Thoracic aorta (tissue), 2 donors: ENCODE results near the gene MCFD2. TPM values are rescaled to one million over a fixed set of nuclear protein-coding genes. Genes with fewer than 3 reads are reported as not detected.
A peak's percentile ranks its signal among the peaks of the same experiment; 100 is the strongest.

Experiments
- ATAC-seq: fragments of 150-250 bp; one replicate; pipeline ENCODE4 v1.8.0; 2017; ENCODE audit warnings: low read depth; ENCODE audit not compliant: insufficient number of reproducible peaks, low FRiP score
- DNase-seq: peaks from one replicate; pipeline ENCODE4 v3.0.0-alpha.2; 2020; ENCODE audit warnings: low spot score
- H3K27ac ChIP-seq, 2 donors: fragments of 200-600 bp; sonication (generic); 1 replicate in 1 of 2; 2 replicates in 1 of 2; pipeline ENCODE4 v1.5.1; 2016; ENCODE audit warnings: mild to moderate bottlenecking in 2 of 2, moderate library complexity in 2 of 2
- H3K27me3 ChIP-seq: fragments of 200-600 bp; sonication (generic); replicated peaks from 2 replicates; pipeline ENCODE4 v1.6.0; 2016; ENCODE audit warnings: mild to moderate bottlenecking; ENCODE audit not compliant: insufficient read depth
- H3K36me3 ChIP-seq: fragments of 200-600 bp; sonication (generic); one replicate; pipeline ENCODE4 v1.5.1; 2016
- H3K4me1 ChIP-seq, 2 donors: fragments of 200-600 bp; sonication (generic); 1 replicate in 1 of 2; 2 replicates in 1 of 2; pipeline versions ENCODE4 v1.5.1 to v1.6.0; 2016; ENCODE audit warnings: low read depth in 2 of 2, mild to moderate bottlenecking in 1 of 2; ENCODE audit not compliant: control insufficient read depth in 1 of 2
- H3K4me3 ChIP-seq: fragments of 200-600 bp; sonication (generic); 2 replicates; pipeline ENCODE4 v1.5.1; 2016; ENCODE audit warnings: mild to moderate bottlenecking
- H3K9me3 ChIP-seq: fragments of 200-600 bp; sonication (generic); 2 replicates; pipeline ENCODE4 v1.5.1; 2016
- CTCF ChIP-seq: fragments of 200-600 bp; sonication (generic); IDR thresholded peaks from one replicate; pipeline ENCODE4 v1.5.1; 2019; ENCODE audit warnings: antibody characterized with exemption
- total RNA-seq, 2 donors: library from RNA; depleted of rRNA; stranded (reverse); fragments of >200 nt; gene quantifications; one replicate each; pipeline versions ENCODE4 v1.1.0 to v1.2.3, GENCODE V29; 2016

MCFD2 gene
- total RNA-seq, 2 donors from 2014 or later: 79.9 to 127 TPM

DNA sequence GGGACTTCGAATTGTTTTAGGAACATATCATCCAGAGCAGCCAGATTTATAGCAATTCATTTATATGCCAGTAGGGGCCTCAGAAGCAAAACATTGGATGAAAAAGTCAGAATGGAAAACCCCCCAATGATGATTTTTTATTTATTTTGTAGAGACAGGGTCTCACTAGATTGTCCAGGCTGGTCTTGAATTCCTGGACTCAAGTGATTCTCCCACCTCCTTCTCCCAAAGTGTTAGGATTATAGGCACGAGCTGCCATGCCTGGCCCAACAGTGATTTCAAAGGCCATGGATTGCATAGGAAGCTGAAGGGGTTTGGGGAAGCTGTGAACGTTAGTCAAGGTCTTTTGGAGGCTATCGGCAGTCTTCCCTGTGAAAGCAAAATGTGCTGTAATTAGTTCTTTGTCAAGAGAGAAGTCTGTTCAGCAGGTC, 21.9 kb upstream of the MCFD2 start:
- Histone ChIP-seq H3K27ac (no peak overlapping the region), H3K4me3 (no peak overlapping the region), H3K4me1 (peaks cover 6 to 15% of the 10 kb centered on the region in 2 donors), H3K9me3 (no peaks in the 10 kb centered on the region), H3K36me3 (no peaks in the 10 kb centered on the region), H3K27me3 (no peaks in the 10 kb centered on the region)
- DNase-seq (no peak), ATAC-seq (no peak)
- peak; percentile 32 for TF ChIP-seq CTCF

GRCh38 chr2:46936566-46936965, 21.0 kb upstream of the MCFD2 start:
- DNase-seq (no peak), ATAC-seq (no peak)
- H3K9me3 ChIP-seq: no peaks in the 10 kb centered on the region
- H3K4me1 ChIP-seq: peaks cover 5 to 13% of the 10 kb centered on the region in 2 donors
- no peaks in the 10 kb centered on the region for H3K36me3 ChIP-seq
- H3K27ac ChIP-seq: no peak overlapping the region
- TF ChIP-seq CTCF: no peak
- H3K27me3 ChIP-seq: no peaks in the 10 kb centered on the region
- no peak overlapping the region for H3K4me3 ChIP-seq

DNA sequence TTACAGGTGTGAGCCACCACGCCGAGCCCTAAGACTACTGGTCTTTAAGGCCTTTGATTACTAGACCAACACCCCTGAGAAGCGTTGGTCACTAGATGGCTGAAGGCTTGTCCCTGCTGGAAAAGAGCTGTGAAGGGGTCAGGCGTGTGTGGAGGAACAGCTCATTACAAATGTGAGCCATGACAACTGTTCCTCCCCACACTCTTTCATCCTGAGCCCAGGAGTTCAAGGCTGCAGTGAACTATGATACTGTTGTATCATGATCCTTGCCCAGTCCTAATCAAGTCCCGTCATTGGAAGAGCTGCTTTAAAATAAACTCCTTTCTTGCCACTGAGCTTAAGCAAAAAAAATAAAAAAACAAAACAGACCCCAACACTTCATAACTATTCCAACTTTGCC, 19.5 kb upstream of the MCFD2 start:
- Histone ChIP-seq H3K4me1 (peaks cover 5 to 8% of the 10 kb centered on the region in 2 donors), H3K9me3 (no peaks in the 10 kb centered on the region)

DNA sequence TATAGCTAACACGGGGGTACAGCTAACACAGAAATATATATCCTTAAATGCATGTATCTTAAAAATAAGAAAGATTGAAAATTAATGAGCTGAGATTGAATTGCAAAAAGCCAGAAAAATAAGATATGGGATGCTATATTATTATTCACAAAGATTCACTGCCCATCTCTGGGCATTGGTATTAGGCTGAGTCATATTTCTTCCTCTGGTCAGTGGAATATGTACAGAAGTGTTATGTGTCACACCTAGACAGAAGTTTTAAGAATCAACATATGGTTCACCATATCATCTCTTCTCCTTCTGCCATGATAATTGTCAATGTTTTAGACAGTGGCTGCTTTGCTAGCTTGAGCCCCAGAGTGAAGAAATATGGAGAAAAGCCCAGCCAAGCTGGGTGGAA, 14.0 kb upstream of the MCFD2 start:
- no peaks in the 10 kb centered on the region for H3K4me1 ChIP-seq
- TF ChIP-seq CTCF: no peak
- DNase-seq (no peak), ATAC-seq (no peak)
- H3K36me3 ChIP-seq: no peaks in the 10 kb centered on the region
- H3K4me3 ChIP-seq: no peak overlapping the region
- H3K27me3 ChIP-seq: no peaks in the 10 kb centered on the region
- no peak overlapping the region for H3K27ac ChIP-seq
- H3K9me3 ChIP-seq: peaks cover 5% of the 10 kb centered on the region

More for the DNA sequence above, 19.5 kb upstream of the MCFD2 start:
- ATAC-seq (no peak), DNase-seq (no peak)
- H3K36me3 ChIP-seq: no peaks in the 10 kb centered on the region
- H3K27ac ChIP-seq: no peak overlapping the region
- no peak for TF ChIP-seq CTCF
- H3K4me3 ChIP-seq: no peak overlapping the region
- H3K27me3 ChIP-seq: no peaks in the 10 kb centered on the region

DNA sequence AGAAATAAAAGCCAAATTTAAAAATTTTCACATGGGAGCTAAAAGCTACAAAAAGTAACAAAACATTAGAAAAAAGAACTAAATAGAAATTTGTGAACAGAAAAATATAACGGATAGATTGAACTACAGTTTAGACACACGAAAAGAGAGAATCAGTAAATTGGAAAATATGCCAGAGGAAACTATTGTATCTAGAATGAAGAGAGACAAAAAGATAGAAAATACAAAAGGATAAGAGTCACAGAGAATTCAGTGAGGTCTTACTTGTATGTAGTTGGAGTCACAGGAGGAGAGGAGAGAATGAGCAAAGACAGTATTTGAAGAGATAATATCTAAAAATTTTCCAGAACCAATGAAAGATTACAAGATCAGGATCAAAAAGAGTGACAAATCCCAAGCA, 11.3 kb upstream of the MCFD2 start:
- Histone ChIP-seq H3K27me3 (no peaks in the 10 kb centered on the region), H3K4me3 (no peak overlapping the region), H3K27ac (no peak overlapping the region), H3K9me3 (peaks cover 5% of the 10 kb centered on the region), H3K36me3 (no peaks in the 10 kb centered on the region), H3K4me1 (no peaks in the 10 kb centered on the region)
- ATAC-seq (no peak), DNase-seq (no peak)
- TF ChIP-seq CTCF: no peak
